CD8-positive, alpha-beta memory T cell (primary cell): ENCODE measurements around the gene BUD23. TPM values are rescaled to one million over a fixed set of nuclear protein-coding genes. Genes with fewer than 3 reads are reported as not detected.
A peak's percentile ranks its signal among the peaks of the same experiment; 100 is the strongest.

Experiments
- CTCF ChIA-PET: fragments of 350-600 bp; sonication (Branson Sonifier 250); formaldehyde crosslinking; loops from one replicate; lab custom pipeline; 2021; ENCODE audit warnings: antibody characterized with exemption; lab: Charles Lee
- POLR2A ChIA-PET: fragments of 350-600 bp; sonication (Branson Sonifier 250); formaldehyde crosslinking; loops from one replicate; lab custom pipeline; 2021; ENCODE audit warnings: antibody characterized with exemption; lab: Charles Lee
- DNase-seq, 5 donors: peaks; one replicate each; pipeline versions ENCODE4 v3.0.0 to v3.0.0-alpha.2; 2020 to 2022; ENCODE audit warnings: mixed read lengths in 1 of 5
- H3K27ac ChIP-seq: one replicate; pipeline ENCODE4 v1.7.0; 2013; ENCODE audit warnings: low read depth, mild to moderate bottlenecking, low read length, moderate library complexity
- H3K27me3 ChIP-seq: 2 replicates; pipeline ENCODE4 v1.7.0; 2013; ENCODE audit warnings: low read length, mild to moderate bottlenecking; ENCODE audit not compliant: insufficient read depth, poor library complexity, severe bottlenecking
- H3K36me3 ChIP-seq: 2 replicates; pipeline ENCODE4 v1.7.0; 2013; ENCODE audit warnings: mild to moderate bottlenecking, low read length, moderate library complexity; ENCODE audit not compliant: insufficient read depth
- H3K4me1 ChIP-seq: 2 replicates; pipeline ENCODE4 v1.7.0; 2013; ENCODE audit warnings: mild to moderate bottlenecking, low read length, moderate library complexity; ENCODE audit not compliant: insufficient read depth
- H3K4me3 ChIP-seq: 2 replicates; pipeline ENCODE4 v1.7.0; 2013; ENCODE audit warnings: mild to moderate bottlenecking, low read length
- H3K9me3 ChIP-seq: 2 replicates; pipeline ENCODE4 v1.7.0; 2013; ENCODE audit warnings: mild to moderate bottlenecking, low read length
- H3K27ac Mint-ChIP-seq, 8 donors: one replicate each; pipeline ENCODE4 v1.8.0; 2020 to 2021; ENCODE audit warnings: mixed read lengths in 8 of 8, mild to moderate bottlenecking in 6 of 8, inconsistent platforms in 3 of 8, moderate library complexity in 3 of 8
- H3K27me3 Mint-ChIP-seq, 2 donors: one replicate each; pipeline ENCODE4 v1.8.0; 2020 to 2021; ENCODE audit warnings: mixed read lengths in 2 of 2, mild to moderate bottlenecking in 1 of 2, moderate library complexity in 1 of 2
- H3K36me3 Mint-ChIP-seq, 3 donors: one replicate each; pipeline ENCODE4 v1.8.0; 2020 to 2021; ENCODE audit warnings: mixed read lengths in 3 of 3, inconsistent platforms in 1 of 3, mild to moderate bottlenecking in 1 of 3
- H3K4me1 Mint-ChIP-seq, 3 donors: one replicate each; pipeline ENCODE4 v1.8.0; 2020 to 2021; ENCODE audit warnings: mixed read lengths in 3 of 3, inconsistent platforms in 1 of 3, mild to moderate bottlenecking in 1 of 3
- H3K4me3 Mint-ChIP-seq, 7 donors: one replicate each; pipeline ENCODE4 v1.8.0; 2020 to 2021; ENCODE audit warnings: mixed read lengths in 7 of 7, mild to moderate bottlenecking in 6 of 7, moderate library complexity in 4 of 7, inconsistent platforms in 2 of 7
- H3K9me3 Mint-ChIP-seq, 5 donors: one replicate each; pipeline ENCODE4 v1.8.0; 2020 to 2022; ENCODE audit warnings: mixed read lengths in 5 of 5, mild to moderate bottlenecking in 3 of 5, moderate library complexity in 2 of 5, inconsistent platforms in 1 of 5
- polyA plus RNA-seq: library from polyadenylated mRNA; unstranded; fragments of 300-500 nt; fragmentation: Illumina TruSeq; gene quantifications from one replicate; pipeline ENCODE4 v1.2.3, GENCODE V29; 2021
- total RNA-seq, 2 experiments: library from RNA; stranded (reverse); gene quantifications; one replicate each; pipeline ENCODE4 v1.2.3, GENCODE V29; 2021

BUD23 gene
- total and polyA plus RNA-seq, 3 experiments from 2014 or later = 102 to 130 (median 113) TPM

DNA sequence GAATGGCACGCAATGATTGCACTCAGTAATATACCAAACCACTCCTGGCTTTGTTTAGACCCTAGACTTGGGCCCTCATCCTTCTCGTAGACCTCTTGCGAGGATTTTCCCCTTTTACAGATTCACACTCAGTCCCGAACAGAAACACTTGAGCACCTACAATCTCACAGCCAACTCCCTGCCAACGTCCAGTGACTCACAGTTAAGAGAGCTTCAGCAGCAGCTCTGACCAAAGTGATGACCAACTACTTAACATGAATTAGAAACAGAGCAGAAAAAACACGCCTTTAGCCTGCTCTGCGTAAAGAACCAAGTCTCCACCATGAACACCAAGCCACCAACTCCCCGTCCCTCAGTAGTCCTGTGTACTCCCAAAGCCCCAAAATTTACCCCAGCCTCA is 2.4 kb upstream of the BUD23 start:
- CTCF ChIA-PET = no interaction called here
- Mint-ChIP-seq H3K36me3 (peaks cover 0 to 38% (median 3%) of the 10 kb centered on the region in 3 donors), H3K4me1 (peaks cover 21 to 49% (median 27%) of the 10 kb centered on the region in 3 donors), H3K9me3 (no peaks in the 10 kb centered on the region), H3K4me3 (peak overlapping the region; percentile 69 to 97 (median 95)), H3K27ac (peak overlapping the region in 5 of 8 donors; percentile 34 to 94 (median 64)), H3K27me3 (no peaks in the 10 kb centered on the region)
- Histone ChIP-seq H3K27me3 (no peaks in the 10 kb centered on the region), H3K36me3 (peaks cover 7% of the 10 kb centered on the region), H3K4me3 (no peak overlapping the region), H3K4me1 (peaks cover 24% of the 10 kb centered on the region), H3K27ac (no peak overlapping the region), H3K9me3 (no peaks in the 10 kb centered on the region)
- POLR2A ChIA-PET = no interaction called here
- DNase-seq = no peak

DNA sequence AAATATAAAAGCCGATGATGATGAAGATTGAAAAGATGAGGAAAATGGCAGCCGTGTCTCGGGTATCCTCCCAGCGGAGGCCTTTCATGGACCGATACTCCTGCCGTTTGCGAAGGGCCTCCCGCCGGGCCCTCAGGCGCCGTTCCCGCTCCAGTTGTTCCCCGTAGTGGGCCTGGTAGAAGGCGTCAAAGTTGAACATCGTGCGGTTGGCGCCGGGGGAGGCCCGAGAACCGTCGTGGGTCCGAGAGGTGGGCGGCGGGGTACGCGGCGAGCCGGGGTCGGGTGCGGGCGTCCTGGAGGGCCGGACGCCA is 697 bp upstream of the BUD23 start:
- ChIA-PET CTCF (interaction anchor here (1.1 kb wide), 2 partner anchors 17 to 42 kb away, joined by 3 read pairs; no protein-coding TSS in a partner anchor), POLR2A (no interaction called here)
- Histone ChIP-seq H3K4me1 (peaks cover 24% of the 10 kb centered on the region), H3K9me3 (no peaks in the 10 kb centered on the region), H3K27ac (peak overlapping the region; percentile 93), H3K27me3 (no peaks in the 10 kb centered on the region), H3K4me3 (peak overlapping the region; percentile 99), H3K36me3 (peaks cover 19% of the 10 kb centered on the region)
- H3K9me3 Mint-ChIP-seq = no peaks in the 10 kb centered on the region
- H3K36me3 Mint-ChIP-seq = peaks cover 0 to 49% (median 6%) of the 10 kb centered on the region in 3 donors
- H3K4me3 Mint-ChIP-seq = peak overlapping the region; percentile 91 to 98 (median 96)
- DNase-seq = no peak
- H3K27ac Mint-ChIP-seq = peak overlapping the region; percentile 76 to 97 (median 94)
- peaks cover 21 to 56% (median 33%) of the 10 kb centered on the region in 3 donors for H3K4me1 Mint-ChIP-seq
- no peaks in the 10 kb centered on the region for H3K27me3 Mint-ChIP-seq

DNA sequence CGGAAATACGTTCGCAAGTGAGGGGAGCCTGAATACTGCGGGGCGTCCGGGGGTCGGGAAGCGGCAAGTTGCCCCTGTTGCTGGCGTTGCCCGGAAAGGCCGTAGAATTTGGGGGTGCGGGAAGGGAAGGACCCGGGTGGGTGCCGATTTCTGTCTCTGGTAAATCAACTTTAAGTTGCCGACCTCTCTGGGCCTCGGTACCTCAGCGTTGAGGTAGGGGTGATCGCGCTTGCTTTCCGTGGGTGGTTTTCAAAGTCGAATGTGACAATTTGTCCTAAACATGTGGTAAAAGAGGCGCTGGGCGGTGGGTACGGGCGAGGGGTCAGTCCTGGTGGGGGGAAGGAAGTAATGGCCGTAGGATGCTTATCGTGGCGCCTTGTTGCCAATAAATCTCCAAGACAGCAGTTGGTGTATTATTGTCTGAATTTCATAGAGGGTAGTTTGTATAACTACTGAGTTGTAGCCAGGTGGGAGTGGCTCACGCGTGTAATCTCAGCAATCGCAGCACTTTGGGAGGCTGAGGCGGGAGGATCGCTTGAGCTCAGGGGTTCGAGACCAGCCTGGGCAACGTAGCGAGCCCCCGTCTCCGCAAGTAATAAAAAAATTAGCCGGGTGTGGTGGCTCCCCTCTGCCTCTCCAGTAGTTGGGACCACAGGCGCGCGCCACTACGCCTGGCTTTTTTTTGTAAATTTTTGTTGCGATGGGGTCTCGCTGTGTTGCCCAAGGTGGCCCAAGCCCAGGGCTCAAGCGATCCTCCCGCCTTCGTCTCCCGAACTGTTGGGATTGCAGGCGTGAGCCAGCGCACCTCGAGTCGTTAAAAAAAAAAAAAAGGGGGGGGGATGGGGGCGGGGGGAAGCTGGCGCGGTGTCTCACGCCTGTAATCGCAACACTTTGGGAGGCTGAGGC is 644 bp downstream of the BUD23 start:
- ChIA-PET POLR2A (interaction anchor here (1.2 kb wide), 1 partner anchor 55 kb away, joined by 4 read pairs; the partner anchor contains the start of gene ABHD11), CTCF (interaction anchor here (1.1 kb wide), 1 partner anchor 51 kb away, joined by 4 read pairs; no protein-coding TSS in a partner anchor)
- Histone ChIP-seq H3K36me3 (peaks cover 27% of the 10 kb centered on the region), H3K27me3 (no peaks in the 10 kb centered on the region), H3K4me3 (peak overlapping the region; percentile 99), H3K27ac (peak overlapping the region; percentile 93), H3K9me3 (no peaks in the 10 kb centered on the region), H3K4me1 (peaks cover 24% of the 10 kb centered on the region)
- Mint-ChIP-seq H3K27me3 (no peaks in the 10 kb centered on the region), H3K27ac (peak overlapping the region; percentile 90 to 97 (median 96)), H3K4me3 (peak overlapping the region; percentile 91 to 98 (median 96)), H3K36me3 (peaks cover 0 to 47% (median 13%) of the 10 kb centered on the region in 3 donors), H3K4me1 (peaks cover 28 to 61% (median 39%) of the 10 kb centered on the region in 3 donors), H3K9me3 (no peaks in the 10 kb centered on the region)
- DNase-seq = no peak

DNA sequence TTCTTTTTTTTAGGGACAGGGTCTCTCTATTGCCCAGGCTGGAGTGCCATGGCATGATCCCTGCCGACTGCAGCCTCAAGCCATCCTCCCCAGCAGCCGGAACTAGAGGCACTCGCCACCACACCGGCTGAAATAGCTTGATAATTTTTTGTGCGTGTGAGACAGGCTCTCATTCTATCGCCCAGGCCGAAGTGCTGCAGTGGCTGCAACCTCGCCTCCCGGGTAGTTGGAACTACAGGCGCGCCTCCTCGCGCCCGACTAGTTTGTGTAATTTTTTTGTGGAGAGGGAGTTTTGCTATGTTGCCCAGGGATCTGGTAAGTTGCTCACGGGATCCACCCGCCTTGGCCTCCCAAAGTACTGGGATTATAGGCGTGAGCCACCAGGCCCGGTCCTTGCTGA is 1.9 kb downstream of the BUD23 start:
- ChIA-PET POLR2A (interaction anchor here (0.6 to 1.2 kb wide), 2 partner anchors 54 to 972 kb away, joined by 4 to 8 read pairs; partner anchors contain the start of genes ABHD11 and GTF2I), CTCF (interaction anchor here (0.6 to 1.2 kb wide), 3 partner anchors 17 to 78 kb away, joined by 3 to 4 read pairs (median 3); partner anchors contain the start of gene VPS37D)
- Histone ChIP-seq H3K4me3 (no peak overlapping the region), H3K27me3 (no peaks in the 10 kb centered on the region), H3K9me3 (no peaks in the 10 kb centered on the region), H3K36me3 (peaks cover 25% of the 10 kb centered on the region), H3K4me1 (peaks cover 24% of the 10 kb centered on the region), H3K27ac (no peak overlapping the region)
- Mint-ChIP-seq H3K27me3 (no peaks in the 10 kb centered on the region), H3K27ac (peak overlapping the region in 2 of 8 donors; percentile 26 to 43), H3K4me1 (peaks cover 30 to 59% (median 44%) of the 10 kb centered on the region in 3 donors), H3K36me3 (peaks cover 3 to 52% (median 18%) of the 10 kb centered on the region in 3 donors), H3K4me3 (peak overlapping the region in 6 of 7 donors; percentile 33 to 87 (median 67)), H3K9me3 (no peaks in the 10 kb centered on the region)
- no peak for DNase-seq

DNA sequence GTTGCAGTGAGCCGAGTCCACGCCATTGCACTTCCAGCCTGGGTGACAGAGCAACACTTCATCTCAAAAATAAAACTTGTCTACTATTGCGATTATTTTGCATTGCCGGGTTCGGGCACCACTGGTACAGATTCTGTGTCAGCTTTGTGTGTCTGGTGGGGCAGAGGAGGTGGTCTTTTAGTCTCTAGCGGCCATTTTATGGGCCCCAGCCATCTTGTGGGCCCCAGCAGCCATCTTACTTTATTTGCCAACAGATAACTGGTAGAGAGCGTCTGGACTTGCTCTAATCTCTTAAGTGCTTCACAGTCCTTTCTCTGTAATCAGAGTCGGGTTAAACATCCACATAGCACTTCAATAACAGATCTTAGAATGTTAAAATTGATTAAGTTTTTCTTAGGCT is 4.9 kb downstream of the BUD23 start:
- peaks cover 18 to 35% (median 24%) of the 10 kb centered on the region in 3 donors for H3K4me1 Mint-ChIP-seq
- ChIA-PET POLR2A (no interaction called here), CTCF (no interaction called here)
- peak overlapping the region in 1 of 8 donors; percentile 82 for H3K27ac Mint-ChIP-seq
- H3K36me3 Mint-ChIP-seq = peaks cover 9 to 71% (median 30%) of the 10 kb centered on the region in 3 donors
- H3K4me1 ChIP-seq = peaks cover 4% of the 10 kb centered on the region
- no peak for DNase-seq
- H3K4me3 ChIP-seq = no peak overlapping the region
- no peak overlapping the region for H3K27ac ChIP-seq
- no peaks in the 10 kb centered on the region for H3K9me3 Mint-ChIP-seq
- no peaks in the 10 kb centered on the region for H3K9me3 ChIP-seq
- H3K27me3 ChIP-seq = no peaks in the 10 kb centered on the region
- H3K4me3 Mint-ChIP-seq = peak overlapping the region in 1 of 7 donors; percentile 70
- peaks cover 38% of the 10 kb centered on the region for H3K36me3 ChIP-seq
- H3K27me3 Mint-ChIP-seq = no peaks in the 10 kb centered on the region

DNA sequence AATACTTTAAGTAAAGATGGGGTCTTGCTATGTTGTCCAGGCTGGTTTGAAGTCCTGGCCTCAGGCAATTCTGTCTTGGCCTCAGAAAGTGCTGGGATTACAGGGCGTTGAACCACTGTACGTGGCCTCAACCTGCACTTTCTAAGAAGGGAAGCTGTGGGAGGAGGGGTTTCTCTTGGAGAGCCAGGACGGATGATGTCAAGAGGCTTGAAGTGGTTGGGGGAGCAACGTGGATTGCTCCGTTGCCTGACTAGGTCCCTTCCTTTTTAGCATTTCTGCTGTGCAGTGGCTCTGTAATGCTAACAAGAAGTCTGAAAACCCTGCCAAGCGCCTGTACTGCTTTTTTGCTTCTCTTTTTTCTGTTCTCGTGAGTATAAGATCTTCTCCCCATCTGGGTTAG is 7.2 kb downstream of the BUD23 start:
- POLR2A ChIA-PET = no interaction called here
- no peaks in the 10 kb centered on the region for H3K9me3 Mint-ChIP-seq

DNA sequence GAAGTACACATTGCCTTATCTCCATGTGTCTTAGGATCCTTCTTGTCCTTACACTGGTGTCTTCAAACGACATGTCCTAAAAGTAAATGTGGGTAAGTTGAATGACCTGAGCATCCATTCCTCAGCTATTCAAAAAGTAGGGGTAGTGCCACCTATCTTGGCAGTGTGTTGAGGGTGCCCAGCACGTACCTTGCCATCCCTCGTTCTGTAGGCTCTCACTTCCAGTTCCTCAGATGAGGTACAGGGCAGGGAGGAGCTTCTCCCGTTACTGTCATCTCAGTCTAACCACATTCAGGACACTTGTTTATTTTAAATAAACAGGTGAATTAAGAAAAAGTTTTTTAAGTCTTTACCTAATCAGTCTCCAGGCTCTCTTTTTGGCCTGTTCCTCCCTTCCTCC is 13.0 kb downstream of the BUD23 start:
- Mint-ChIP-seq H3K4me3 (no peak overlapping the region), H3K9me3 (no peaks in the 10 kb centered on the region), H3K36me3 (peaks cover 5 to 84% (median 21%) of the 10 kb centered on the region in 3 donors), H3K4me1 (peaks cover 0 to 1% (median 0%) of the 10 kb centered on the region in 3 donors), H3K27ac (no peak overlapping the region), H3K27me3 (no peaks in the 10 kb centered on the region)
- Histone ChIP-seq H3K9me3 (no peaks in the 10 kb centered on the region), H3K27ac (no peak overlapping the region), H3K4me1 (no peaks in the 10 kb centered on the region), H3K36me3 (peaks cover 38% of the 10 kb centered on the region), H3K27me3 (no peaks in the 10 kb centered on the region), H3K4me3 (no peak overlapping the region)
- CTCF ChIA-PET = interaction anchor here (0.8 to 2.0 kb wide), 3 partner anchors 28 to 38 kb away, joined by 3 to 4 read pairs (median 4); partner anchors contain the start of gene VPS37D
- POLR2A ChIA-PET = no interaction called here
- no peak for DNase-seq

More for the DNA sequence above, 7.2 kb downstream of the BUD23 start:
- H3K27ac ChIP-seq = no peak overlapping the region
- Mint-ChIP-seq H3K4me1 (peaks cover 10 to 19% (median 19%) of the 10 kb centered on the region in 3 donors), H3K4me3 (peak overlapping the region in 1 of 7 donors; percentile 71), H3K36me3 (peaks cover 9 to 87% (median 37%) of the 10 kb centered on the region in 3 donors), H3K27me3 (no peaks in the 10 kb centered on the region), H3K27ac (no peak overlapping the region)
- H3K4me1 ChIP-seq = no peaks in the 10 kb centered on the region
- H3K36me3 ChIP-seq = peaks cover 52% of the 10 kb centered on the region
- CTCF ChIA-PET = interaction anchor here (1.3 to 1.5 kb wide), 2 partner anchors 44 to 84 kb away, joined by 4 read pairs; no protein-coding TSS in a partner anchor
- H3K27me3 ChIP-seq = no peaks in the 10 kb centered on the region
- H3K4me3 ChIP-seq = no peak overlapping the region
- no peaks in the 10 kb centered on the region for H3K9me3 ChIP-seq
- no peak for DNase-seq
